HCT116 (cell line): Measurements from ENCODE around the gene PIPOX. TPM values are rescaled to one million over a fixed set of nuclear protein-coding genes. Genes with fewer than 3 reads are reported as not detected.

Source experiments
- ATAC-seq: fragments of 200-7000 bp; cut with Tn5 transposase; 2 replicates; pipeline ENCODE4 v1.9.1; 2020; ENCODE audit warnings: mild to moderate bottlenecking, moderate library complexity
- BruUV-seq: library from RNA; stranded (reverse); fragments of 400-500 nt; replicated peaks from 2 replicates; lab custom pipeline; 2021; lab: Mats Ljungman, UMichigan
- CTCF ChIA-PET: fragments of 300-600 bp; sonication (Branson Sonifier 250); formaldehyde crosslinking; loops from one replicate; lab custom pipeline; 2021; ENCODE audit warnings: antibody characterized with exemption; lab: Charles Lee
- POLR2A ChIA-PET: fragments of 300-600, 350-600 bp; sonication (Branson Sonifier 250); formaldehyde crosslinking; loops from one replicate; lab custom pipeline; 2021; ENCODE audit warnings: antibody characterized with exemption; lab: Charles Lee
- RAD21 ChIA-PET, 2 experiments: fragments of 300-600 bp; sonication (Branson Sonifier 250); formaldehyde crosslinking; loops; one replicate each; lab custom pipeline; 2023; ENCODE audit warnings: low total read pairs in 2 of 2; ENCODE audit not compliant: uncharacterized antibody in 2 of 2, unreplicated experiment in 2 of 2, low non-redundant PET in 1 of 2; lab: Charles Lee
- DNase-seq: peaks from one replicate; pipeline ENCODE4 v3.0.0-alpha.2; 2010; ENCODE audit warnings: low read depth, low spot score
- H2AFZ ChIP-seq: fragments of 200-600 bp; shearing (Covaris generic), sonication (generic); 2 replicates; pipeline ENCODE4 v1.6.1; 2017; ENCODE audit warnings: low read depth, mixed run types, mixed read lengths, antibody characterized with exemption, low read length; ENCODE audit not compliant: poor library complexity, severe bottlenecking
- H3K27ac ChIP-seq: 2 replicates; pipeline ENCODE4 v1.5.1; 2012; ENCODE audit warnings: low read depth, low read length
- H3K27me3 ChIP-seq: fragments of 200-600 bp; sonication (generic); 2 replicates; pipeline ENCODE4 v1.6.1; 2016; ENCODE audit warnings: mixed run types, low read length, mixed read lengths; ENCODE audit not compliant: insufficient read depth
- H3K36me3 ChIP-seq, 2 experiments: fragments of 200-500 bp in 1 of 2; fragments of 200-600 bp in 1 of 2; sonication (Bioruptor generic) in 1 of 2; sonication (generic) in 1 of 2; 2 replicates each; pipeline versions ENCODE4 v1.5.1 to v1.6.1; 2014 to 2016; ENCODE audit warnings: low read length in 2 of 2, inconsistent platforms in 1 of 2, mixed read lengths in 1 of 2, mixed run types in 1 of 2; ENCODE audit not compliant: insufficient read depth in 2 of 2, control insufficient read depth in 1 of 2
- H3K4me1 ChIP-seq, 2 experiments: fragments of 200-600 bp in 1 of 2; sonication (generic) in 1 of 2; 2 replicates each; pipeline versions ENCODE4 v1.5.1 to v1.6.1; 2012 to 2017; ENCODE audit warnings: low read length in 2 of 2, inconsistent platforms in 1 of 2, mild to moderate bottlenecking in 1 of 2, mixed read lengths in 1 of 2, mixed run types in 1 of 2, moderate library complexity in 1 of 2; ENCODE audit not compliant: insufficient read depth in 2 of 2, control insufficient read depth in 1 of 2
- H3K4me2 ChIP-seq: fragments of 200-600 bp; sonication (generic); 2 replicates; pipeline ENCODE4 v1.6.1; 2017; ENCODE audit warnings: mixed run types, low read length, mixed read lengths
- H3K4me3 ChIP-seq, 2 experiments: fragments of 200-600 bp in 1 of 2; sonication (generic) in 1 of 2; replicated peaks in 1 of 2; 2 replicates each; pipeline ENCODE4 v1.5.1; 2011 to 2016; ENCODE audit warnings: low read length in 2 of 2, control low read depth in 1 of 2, low read depth in 1 of 2, mild to moderate bottlenecking in 1 of 2, mixed read lengths in 1 of 2, mixed run types in 1 of 2
- H3K79me2 ChIP-seq: fragments of 200-600 bp; sonication (generic); 2 replicates; pipeline ENCODE4 v1.6.1; 2017; ENCODE audit warnings: mild to moderate bottlenecking, mixed run types, low read length, moderate library complexity, mixed read lengths; ENCODE audit not compliant: insufficient read depth
- H3K9ac ChIP-seq: fragments of 200-600 bp; sonication (generic); 2 replicates; pipeline ENCODE4 v1.6.1; 2016; ENCODE audit warnings: low read length, mixed read lengths
- H3K9me2 ChIP-seq: fragments of 200-600 bp; sonication (generic), shearing (Covaris generic); 2 replicates; pipeline ENCODE4 v1.6.1; 2017; ENCODE audit warnings: mixed run types, mild to moderate bottlenecking, moderate library complexity; ENCODE audit not compliant: insufficient read depth
- H3K9me3 ChIP-seq, 2 experiments: fragments of 200-500 bp in 1 of 2; fragments of 200-600 bp in 1 of 2; sonication (Bioruptor generic) in 1 of 2; sonication (generic) in 1 of 2; 2 replicates each; pipeline ENCODE4 v1.6.1; 2014 to 2017; ENCODE audit warnings: low read length in 2 of 2, mixed read lengths in 2 of 2, inconsistent platforms in 1 of 2, low read depth in 1 of 2, mild to moderate bottlenecking in 1 of 2, mixed run types in 1 of 2, moderate library complexity in 1 of 2; ENCODE audit not compliant: control insufficient read depth in 1 of 2, insufficient read depth in 1 of 2
- H4K20me1 ChIP-seq: fragments of 200-600 bp; sonication (generic), shearing (Covaris generic); 2 replicates; pipeline ENCODE4 v1.6.1; 2017; ENCODE audit warnings: mixed run types, mild to moderate bottlenecking, moderate library complexity; ENCODE audit not compliant: insufficient read depth
- ATF3 ChIP-seq: IDR thresholded peaks from 2 replicates; pipeline ENCODE4 v1.6.1; 2012
- CBX3 ChIP-seq: IDR thresholded peaks from 2 replicates; pipeline ENCODE4 v1.6.1; 2012; ENCODE audit warnings: low read depth
- CEBPB ChIP-seq: IDR thresholded peaks from 2 replicates; pipeline ENCODE4 v1.6.1; 2012; ENCODE audit warnings: low read depth
- EGR1 ChIP-seq: IDR thresholded peaks from 2 replicates; pipeline ENCODE4 v1.6.1; 2012; ENCODE audit warnings: low read depth
- MAX ChIP-seq: IDR thresholded peaks from 2 replicates; pipeline ENCODE4 v1.6.1; 2012
- POLR2A ChIP-seq: IDR thresholded peaks from 2 replicates; pipeline ENCODE4 v1.7.0; 2011; ENCODE audit warnings: borderline replicate concordance; ENCODE audit not compliant: insufficient read depth, insufficient read length; ENCODE audit errors: extremely low read depth
- RAD21 ChIP-seq: IDR thresholded peaks from 2 replicates; pipeline ENCODE4 v1.6.1; 2012; ENCODE audit warnings: low read depth, mild to moderate bottlenecking
- SIN3A ChIP-seq: IDR thresholded peaks from 2 replicates; pipeline ENCODE4 v1.6.1; 2012; ENCODE audit warnings: low read depth
- SRF ChIP-seq: IDR thresholded peaks from 2 replicates; pipeline ENCODE4 v1.6.1; 2012; ENCODE audit warnings: low read depth
- TCF7L2 ChIP-seq: IDR thresholded peaks from 2 replicates; pipeline ENCODE4 v1.7.0; 2011; ENCODE audit warnings: borderline replicate concordance, inconsistent platforms; ENCODE audit not compliant: insufficient read depth, insufficient read length; ENCODE audit errors: extremely low read depth
- intact Hi-C: fragments of 100-400 bp; cut with micrococcal nuclease; formaldehyde crosslinking; loops from 2 replicates; pipeline ENCODE4 v1.10.0; 2022
- total RNA-seq: library from RNA; stranded (reverse); gene quantifications from one replicate; pipeline ENCODE4 v1.2.1, GENCODE V29; 2021; ENCODE audit not compliant: unreplicated experiment
- TF ChIP-seq, protein P1 (sequence below): IDR thresholded peaks from 2 replicates; pipeline ENCODE4 v1.6.1; 2011; ENCODE audit warnings: mild to moderate bottlenecking, low read length, moderate library complexity; ENCODE audit not compliant: insufficient replicate concordance; ENCODE audit errors: extremely low read depth

Gene PIPOX
- total RNA-seq, 1 experiment from 2014 or later, result 1.8 TPM

DNA sequence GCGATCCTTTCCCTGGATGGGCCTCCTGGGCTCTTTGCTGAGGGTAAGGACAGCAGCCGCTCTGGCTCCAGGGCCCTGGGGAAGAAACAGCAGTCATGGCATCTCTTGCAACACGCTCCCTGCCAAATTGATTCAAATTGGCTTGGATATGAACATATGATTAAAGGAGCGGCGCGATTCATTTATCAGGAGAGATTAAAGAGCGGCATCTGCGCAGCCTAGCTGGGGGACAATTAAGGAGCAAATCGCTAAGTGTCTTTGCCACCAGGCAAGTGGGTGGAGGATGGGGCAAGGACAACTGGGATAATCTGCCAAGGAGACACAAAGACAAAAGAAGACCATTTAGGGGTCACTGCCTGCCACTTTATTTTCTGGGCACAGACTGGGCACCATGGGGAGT is 27.8 kb downstream of the PIPOX start:
- H3K9me3 ChIP-seq, result no peaks in the 10 kb centered on the region
- no peak overlapping the region for H3K4me3 ChIP-seq
- no peaks in the 10 kb centered on the region for H3K79me2 ChIP-seq
- POLR2A ChIA-PET, result no interaction called here
- no peak overlapping the region for H3K9ac ChIP-seq
- RAD21 ChIA-PET, result no interaction called here
- H3K9me2 ChIP-seq, result no peaks in the 10 kb centered on the region
- intact Hi-C loops, result no loop called here
- no peaks in the 10 kb centered on the region for H3K27me3 ChIP-seq
- H3K36me3 ChIP-seq, result no peaks in the 10 kb centered on the region
- no peaks in the 10 kb centered on the region for H4K20me1 ChIP-seq
- no peak for DNase-seq
- no peaks in the 10 kb centered on the region for H3K4me1 ChIP-seq
- BruUV-seq, result no TSS peak
- no peak for TF ChIP-seq EGR1
- TF ChIP-seq TCF7L2, result no peak
- TF ChIP-seq, protein P1, sequence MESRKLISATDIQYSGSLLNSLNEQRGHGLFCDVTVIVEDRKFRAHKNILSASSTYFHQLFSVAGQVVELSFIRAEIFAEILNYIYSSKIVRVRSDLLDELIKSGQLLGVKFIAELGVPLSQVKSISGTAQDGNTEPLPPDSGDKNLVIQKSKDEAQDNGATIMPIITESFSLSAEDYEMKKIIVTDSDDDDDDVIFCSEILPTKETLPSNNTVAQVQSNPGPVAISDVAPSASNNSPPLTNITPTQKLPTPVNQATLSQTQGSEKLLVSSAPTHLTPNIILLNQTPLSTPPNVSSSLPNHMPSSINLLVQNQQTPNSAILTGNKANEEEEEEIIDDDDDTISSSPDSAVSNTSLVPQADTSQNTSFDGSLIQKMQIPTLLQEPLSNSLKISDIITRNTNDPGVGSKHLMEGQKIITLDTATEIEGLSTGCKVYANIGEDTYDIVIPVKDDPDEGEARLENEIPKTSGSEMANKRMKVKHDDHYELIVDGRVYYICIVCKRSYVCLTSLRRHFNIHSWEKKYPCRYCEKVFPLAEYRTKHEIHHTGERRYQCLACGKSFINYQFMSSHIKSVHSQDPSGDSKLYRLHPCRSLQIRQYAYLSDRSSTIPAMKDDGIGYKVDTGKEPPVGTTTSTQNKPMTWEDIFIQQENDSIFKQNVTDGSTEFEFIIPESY, result no peak
- no peak for TF ChIP-seq SIN3A
- TF ChIP-seq POLR2A, result no peak
- TF ChIP-seq CEBPB, result no peak
- TF ChIP-seq RAD21, result no peak
- no peak for TF ChIP-seq ATF3
- TF ChIP-seq SRF, result no peak
- TF ChIP-seq CBX3, result no peak
- no peak for TF ChIP-seq MAX
- no peak overlapping the region for H3K27ac ChIP-seq
- CTCF ChIA-PET, result interaction anchor here (1.6 kb wide), 1 partner anchor 105 kb away, joined by 3 read pairs; no protein-coding TSS in a partner anchor
- H2AFZ ChIP-seq, result no peak overlapping the region
- no peak overlapping the region for H3K4me2 ChIP-seq
- no peak for ATAC-seq
